WTC11 (cell line): ENCODE measurements around the gene OXT. TPM values are rescaled to one million over a fixed set of nuclear protein-coding genes. Genes with fewer than 3 reads are reported as not detected.

Source experiments
- AFF4 ChIP-seq: sonication (generic); formaldehyde crosslinking; IDR thresholded peaks from 2 replicates; pipeline ENCODE4 v1.8.1; 2023; ENCODE audit warnings: mild to moderate bottlenecking, missing genetic modification reagents, borderline replicate concordance
- ATF1 ChIP-seq: sonication (generic); formaldehyde crosslinking; IDR thresholded peaks from 2 replicates; pipeline ENCODE4 v1.8.1; 2023; ENCODE audit warnings: mild to moderate bottlenecking, moderate library complexity, missing genetic modification reagents
- CBFB ChIP-seq: sonication (generic); formaldehyde crosslinking; IDR thresholded peaks from 2 replicates; pipeline ENCODE4 v1.8.1; 2022; ENCODE audit warnings: mild to moderate bottlenecking, low read depth, missing genetic modification reagents
- CREB1 ChIP-seq: sonication (generic); formaldehyde crosslinking; IDR thresholded peaks from 2 replicates; pipeline ENCODE4 v1.8.0; 2023; ENCODE audit warnings: mild to moderate bottlenecking, missing genetic modification reagents
- E2F5 ChIP-seq: sonication (generic); formaldehyde crosslinking; IDR thresholded peaks from 2 replicates; pipeline ENCODE4 v1.8.1; 2022; ENCODE audit warnings: mild to moderate bottlenecking, moderate library complexity, missing genetic modification reagents
- EMX1 ChIP-seq: fragments of 250-450 bp; sonication (Bioruptor Pico); IDR thresholded peaks from 2 replicates; pipeline ENCODE4 v1.8.0; 2021; ENCODE audit warnings: mild to moderate bottlenecking
- ETV6 ChIP-seq: sonication (generic); formaldehyde crosslinking; IDR thresholded peaks from 2 replicates; pipeline ENCODE4 v1.8.1; 2022; ENCODE audit warnings: mild to moderate bottlenecking, missing genetic modification reagents
- FOXK1 ChIP-seq: sonication (generic); formaldehyde crosslinking; IDR thresholded peaks from 2 replicates; pipeline ENCODE4 v1.8.0; 2022; ENCODE audit warnings: mild to moderate bottlenecking, moderate library complexity, missing genetic modification reagents
- GRHL2 ChIP-seq: fragments of 250-450 bp; sonication (Bioruptor Pico); IDR thresholded peaks from 2 replicates; pipeline ENCODE4 v1.8.0; 2022; ENCODE audit warnings: mild to moderate bottlenecking, moderate library complexity; ENCODE audit not compliant: insufficient replicate concordance, severe bottlenecking
- IRF2 ChIP-seq: sonication (generic); formaldehyde crosslinking; IDR thresholded peaks from 2 replicates; pipeline ENCODE4 v1.8.0; 2022; ENCODE audit warnings: low read depth, missing genetic modification reagents, borderline replicate concordance
- JUN ChIP-seq: sonication (generic); formaldehyde crosslinking; IDR thresholded peaks from 2 replicates; pipeline ENCODE4 v1.8.0; 2023; ENCODE audit warnings: mild to moderate bottlenecking, missing genetic modification reagents
- MAX ChIP-seq: sonication (generic); formaldehyde crosslinking; IDR thresholded peaks from 2 replicates; pipeline ENCODE4 v1.8.0; 2022; ENCODE audit warnings: mild to moderate bottlenecking, missing genetic modification reagents
- MXD4 ChIP-seq: fragments of 250-450 bp; sonication (Bioruptor Pico); IDR thresholded peaks from 2 replicates; pipeline ENCODE4 v1.8.0; 2021; ENCODE audit warnings: mild to moderate bottlenecking, moderate library complexity, borderline replicate concordance
- NFE2L1 ChIP-seq: sonication (generic); formaldehyde crosslinking; IDR thresholded peaks from 2 replicates; pipeline ENCODE4 v1.8.1; 2023; ENCODE audit warnings: missing genetic modification reagents
- NR2C2 ChIP-seq: sonication (generic); formaldehyde crosslinking; IDR thresholded peaks from 2 replicates; pipeline ENCODE4 v1.8.0; 2022; ENCODE audit warnings: mild to moderate bottlenecking, missing genetic modification reagents
- NR3C1 ChIP-seq: sonication (generic); formaldehyde crosslinking; conservative IDR thresholded peaks from 2 replicates; pipeline ENCODE4 v1.8.1; 2023; ENCODE audit warnings: low read depth, mild to moderate bottlenecking, missing genetic modification reagents
- SMAD4 ChIP-seq: sonication (generic); formaldehyde crosslinking; IDR thresholded peaks from 2 replicates; pipeline ENCODE4 v1.8.0; 2022; ENCODE audit warnings: mild to moderate bottlenecking, missing genetic modification reagents
- SP1 ChIP-seq: sonication (generic); formaldehyde crosslinking; conservative IDR thresholded peaks from 2 replicates; pipeline ENCODE4 v1.8.1; 2022; ENCODE audit warnings: missing genetic modification reagents
- ZMAT4 ChIP-seq: fragments of 250-450 bp; sonication (Bioruptor Pico); IDR thresholded peaks from 2 replicates; pipeline ENCODE4 v1.9.0; 2021; ENCODE audit warnings: mild to moderate bottlenecking
- ZNF121 ChIP-seq: sonication (generic); formaldehyde crosslinking; IDR thresholded peaks from 2 replicates; pipeline ENCODE4 v1.8.0; 2023; ENCODE audit warnings: missing genetic modification reagents
- ZNF138 ChIP-seq: sonication (generic); formaldehyde crosslinking; conservative IDR thresholded peaks from 2 replicates; pipeline ENCODE4 v1.8.1; 2022; ENCODE audit warnings: mild to moderate bottlenecking, moderate library complexity, missing genetic modification reagents
- ZNF396 ChIP-seq: fragments of 250-450 bp; sonication (Bioruptor Pico); IDR thresholded peaks from 2 replicates; pipeline ENCODE4 v1.8.0; 2021; ENCODE audit warnings: mild to moderate bottlenecking, moderate library complexity, borderline replicate concordance
- total RNA-seq: library from RNA; stranded (reverse); gene quantifications from 3 replicates; pipeline ENCODE4 v1.2.3, GENCODE V29; 2021
- TF ChIP-seq, protein P1 (sequence below): fragments of 250-450 bp; sonication (Bioruptor Pico); IDR thresholded peaks from 2 replicates; pipeline ENCODE4 v1.9.0; 2021; ENCODE audit warnings: mild to moderate bottlenecking
- TF ChIP-seq, protein P2 (sequence below): sonication (generic); formaldehyde crosslinking; IDR thresholded peaks from 2 replicates; pipeline ENCODE4 v1.8.1; 2022; ENCODE audit warnings: low read depth, missing genetic modification reagents, borderline replicate concordance
- TF ChIP-seq, protein P3 (sequence below): fragments of 200-600 bp; IDR thresholded peaks from 2 replicates; pipeline ENCODE4 v1.8.0; 2022; ENCODE audit warnings: antibody characterized with exemption
- TF ChIP-seq, protein P4 (sequence below): sonication (generic); formaldehyde crosslinking; IDR thresholded peaks from 2 replicates; pipeline ENCODE4 v1.8.1; 2022; ENCODE audit warnings: low read depth, mild to moderate bottlenecking, moderate library complexity, missing genetic modification reagents, borderline replicate concordance

Gene OXT
- total RNA-seq, 1 experiment from 2014 or later = not detected

DNA sequence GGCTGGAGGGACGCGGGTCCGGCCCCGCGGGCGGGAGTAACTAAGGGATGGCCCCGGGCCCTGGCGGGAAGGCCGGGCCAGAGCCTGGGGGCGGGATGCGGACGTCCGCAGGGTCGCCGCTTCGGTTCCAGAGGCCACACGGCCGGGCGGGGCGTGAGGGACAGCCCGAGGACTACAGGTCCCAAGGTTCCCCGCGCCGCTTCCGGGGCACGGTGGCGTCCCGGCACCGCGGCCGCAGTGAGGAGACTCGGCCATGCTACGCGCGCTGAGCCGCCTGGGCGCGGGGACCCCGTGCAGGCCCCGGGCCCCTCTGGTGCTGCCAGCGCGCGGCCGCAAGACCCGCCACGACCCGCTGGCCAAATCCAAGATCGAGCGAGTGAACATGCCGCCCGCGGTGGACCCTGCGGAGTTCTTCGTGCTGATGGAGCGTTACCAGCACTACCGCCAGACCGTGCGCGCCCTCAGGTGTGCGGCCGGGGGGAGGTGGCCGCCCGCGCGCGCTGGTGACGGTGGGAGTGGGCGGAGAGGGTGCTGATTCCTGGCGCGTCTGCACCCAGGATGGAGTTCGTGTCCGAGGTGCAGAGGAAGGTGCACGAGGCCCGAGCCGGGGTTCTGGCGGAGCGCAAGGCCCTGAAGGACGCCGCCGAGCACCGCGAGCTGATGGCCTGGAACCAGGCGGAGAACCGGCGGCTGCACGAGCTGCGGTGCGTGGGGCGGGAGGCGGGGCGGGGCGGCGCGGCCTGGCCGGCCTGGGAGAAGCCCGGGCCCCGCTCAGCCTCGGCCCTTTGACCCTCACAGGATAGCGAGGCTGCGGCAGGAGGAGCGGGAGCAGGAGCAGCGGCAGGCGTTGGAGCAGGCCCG, 25.4 kb upstream of the OXT start, which contains the start of gene MRPS26 (continued):
- TF ChIP-seq, protein P1, sequence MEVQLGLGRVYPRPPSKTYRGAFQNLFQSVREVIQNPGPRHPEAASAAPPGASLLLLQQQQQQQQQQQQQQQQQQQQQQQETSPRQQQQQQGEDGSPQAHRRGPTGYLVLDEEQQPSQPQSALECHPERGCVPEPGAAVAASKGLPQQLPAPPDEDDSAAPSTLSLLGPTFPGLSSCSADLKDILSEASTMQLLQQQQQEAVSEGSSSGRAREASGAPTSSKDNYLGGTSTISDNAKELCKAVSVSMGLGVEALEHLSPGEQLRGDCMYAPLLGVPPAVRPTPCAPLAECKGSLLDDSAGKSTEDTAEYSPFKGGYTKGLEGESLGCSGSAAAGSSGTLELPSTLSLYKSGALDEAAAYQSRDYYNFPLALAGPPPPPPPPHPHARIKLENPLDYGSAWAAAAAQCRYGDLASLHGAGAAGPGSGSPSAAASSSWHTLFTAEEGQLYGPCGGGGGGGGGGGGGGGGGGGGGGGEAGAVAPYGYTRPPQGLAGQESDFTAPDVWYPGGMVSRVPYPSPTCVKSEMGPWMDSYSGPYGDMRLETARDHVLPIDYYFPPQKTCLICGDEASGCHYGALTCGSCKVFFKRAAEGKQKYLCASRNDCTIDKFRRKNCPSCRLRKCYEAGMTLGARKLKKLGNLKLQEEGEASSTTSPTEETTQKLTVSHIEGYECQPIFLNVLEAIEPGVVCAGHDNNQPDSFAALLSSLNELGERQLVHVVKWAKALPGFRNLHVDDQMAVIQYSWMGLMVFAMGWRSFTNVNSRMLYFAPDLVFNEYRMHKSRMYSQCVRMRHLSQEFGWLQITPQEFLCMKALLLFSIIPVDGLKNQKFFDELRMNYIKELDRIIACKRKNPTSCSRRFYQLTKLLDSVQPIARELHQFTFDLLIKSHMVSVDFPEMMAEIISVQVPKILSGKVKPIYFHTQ (CRISPR knock-in tag) = no peak
- TF ChIP-seq IRF2 (no peak), ETV6 (peak; percentile 80; the same call in 1 of the 2 replicates), SP1 (CRISPR knock-in tag) (peak; percentile 81), MXD4 (CRISPR knock-in tag) (no peak), GRHL2 (CRISPR knock-in tag) (no peak), FOXK1 (no peak; the same call in 1 of the 2 replicates), AFF4 (CRISPR knock-in tag) (no peak), ZNF138 (CRISPR knock-in tag) (no peak), ZNF121 (no peak), E2F5 (CRISPR knock-in tag) (peak; percentile 89), ZMAT4 (CRISPR knock-in tag) (no peak), CBFB (CRISPR knock-in tag) (no peak), JUN (CRISPR knock-in tag) (peak; percentile 44; the same call in 1 of the 2 replicates), EMX1 (peak; percentile 62; the same call in 1 of the 2 replicates), CREB1 (no peak), NR2C2 (peak; percentile 30; the same call in 1 of the 2 replicates), ZNF396 (CRISPR knock-in tag) (no peak), ATF1 (CRISPR knock-in tag) (no peak), SMAD4 (CRISPR knock-in tag) (no peak; the same call in 1 of the 2 replicates), NR3C1 (0 out of 2 replicates have a peak, but pooled peaks have one; percentile 26), MAX (CRISPR knock-in tag) (peak; percentile 81), NFE2L1 (CRISPR knock-in tag) (0 out of 2 replicates have a peak, but pooled peaks have one; percentile 40)
- TF ChIP-seq, protein P2, sequence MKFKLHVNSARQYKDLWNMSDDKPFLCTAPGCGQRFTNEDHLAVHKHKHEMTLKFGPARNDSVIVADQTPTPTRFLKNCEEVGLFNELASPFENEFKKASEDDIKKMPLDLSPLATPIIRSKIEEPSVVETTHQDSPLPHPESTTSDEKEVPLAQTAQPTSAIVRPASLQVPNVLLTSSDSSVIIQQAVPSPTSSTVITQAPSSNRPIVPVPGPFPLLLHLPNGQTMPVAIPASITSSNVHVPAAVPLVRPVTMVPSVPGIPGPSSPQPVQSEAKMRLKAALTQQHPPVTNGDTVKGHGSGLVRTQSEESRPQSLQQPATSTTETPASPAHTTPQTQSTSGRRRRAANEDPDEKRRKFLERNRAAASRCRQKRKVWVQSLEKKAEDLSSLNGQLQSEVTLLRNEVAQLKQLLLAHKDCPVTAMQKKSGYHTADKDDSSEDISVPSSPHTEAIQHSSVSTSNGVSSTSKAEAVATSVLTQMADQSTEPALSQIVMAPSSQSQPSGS (CRISPR knock-in tag) = no peak
- TF ChIP-seq, protein P3, sequence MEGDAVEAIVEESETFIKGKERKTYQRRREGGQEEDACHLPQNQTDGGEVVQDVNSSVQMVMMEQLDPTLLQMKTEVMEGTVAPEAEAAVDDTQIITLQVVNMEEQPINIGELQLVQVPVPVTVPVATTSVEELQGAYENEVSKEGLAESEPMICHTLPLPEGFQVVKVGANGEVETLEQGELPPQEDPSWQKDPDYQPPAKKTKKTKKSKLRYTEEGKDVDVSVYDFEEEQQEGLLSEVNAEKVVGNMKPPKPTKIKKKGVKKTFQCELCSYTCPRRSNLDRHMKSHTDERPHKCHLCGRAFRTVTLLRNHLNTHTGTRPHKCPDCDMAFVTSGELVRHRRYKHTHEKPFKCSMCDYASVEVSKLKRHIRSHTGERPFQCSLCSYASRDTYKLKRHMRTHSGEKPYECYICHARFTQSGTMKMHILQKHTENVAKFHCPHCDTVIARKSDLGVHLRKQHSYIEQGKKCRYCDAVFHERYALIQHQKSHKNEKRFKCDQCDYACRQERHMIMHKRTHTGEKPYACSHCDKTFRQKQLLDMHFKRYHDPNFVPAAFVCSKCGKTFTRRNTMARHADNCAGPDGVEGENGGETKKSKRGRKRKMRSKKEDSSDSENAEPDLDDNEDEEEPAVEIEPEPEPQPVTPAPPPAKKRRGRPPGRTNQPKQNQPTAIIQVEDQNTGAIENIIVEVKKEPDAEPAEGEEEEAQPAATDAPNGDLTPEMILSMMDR = no peak
- TF ChIP-seq, protein P4, sequence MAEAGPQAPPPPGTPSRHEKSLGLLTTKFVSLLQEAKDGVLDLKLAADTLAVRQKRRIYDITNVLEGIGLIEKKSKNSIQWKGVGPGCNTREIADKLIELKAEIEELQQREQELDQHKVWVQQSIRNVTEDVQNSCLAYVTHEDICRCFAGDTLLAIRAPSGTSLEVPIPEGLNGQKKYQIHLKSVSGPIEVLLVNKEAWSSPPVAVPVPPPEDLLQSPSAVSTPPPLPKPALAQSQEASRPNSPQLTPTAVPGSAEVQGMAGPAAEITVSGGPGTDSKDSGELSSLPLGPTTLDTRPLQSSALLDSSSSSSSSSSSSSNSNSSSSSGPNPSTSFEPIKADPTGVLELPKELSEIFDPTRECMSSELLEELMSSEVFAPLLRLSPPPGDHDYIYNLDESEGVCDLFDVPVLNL (CRISPR knock-in tag) = peak; percentile 30; the same call in 1 of the 2 replicates
